Stimulated activated CD8-positive, alpha-beta memory T cell treated with anti-CD3 and anti-CD28 coated beads, Interleukin-4, amount 100 ng/mL, for 48 hours (primary cell): Measurements from ENCODE around the gene TMED3.

Experiments used
- DNase-seq: peaks from one replicate; pipeline ENCODE4 v3.0.0-alpha.2; 2020

Gene TMED3

DNA sequence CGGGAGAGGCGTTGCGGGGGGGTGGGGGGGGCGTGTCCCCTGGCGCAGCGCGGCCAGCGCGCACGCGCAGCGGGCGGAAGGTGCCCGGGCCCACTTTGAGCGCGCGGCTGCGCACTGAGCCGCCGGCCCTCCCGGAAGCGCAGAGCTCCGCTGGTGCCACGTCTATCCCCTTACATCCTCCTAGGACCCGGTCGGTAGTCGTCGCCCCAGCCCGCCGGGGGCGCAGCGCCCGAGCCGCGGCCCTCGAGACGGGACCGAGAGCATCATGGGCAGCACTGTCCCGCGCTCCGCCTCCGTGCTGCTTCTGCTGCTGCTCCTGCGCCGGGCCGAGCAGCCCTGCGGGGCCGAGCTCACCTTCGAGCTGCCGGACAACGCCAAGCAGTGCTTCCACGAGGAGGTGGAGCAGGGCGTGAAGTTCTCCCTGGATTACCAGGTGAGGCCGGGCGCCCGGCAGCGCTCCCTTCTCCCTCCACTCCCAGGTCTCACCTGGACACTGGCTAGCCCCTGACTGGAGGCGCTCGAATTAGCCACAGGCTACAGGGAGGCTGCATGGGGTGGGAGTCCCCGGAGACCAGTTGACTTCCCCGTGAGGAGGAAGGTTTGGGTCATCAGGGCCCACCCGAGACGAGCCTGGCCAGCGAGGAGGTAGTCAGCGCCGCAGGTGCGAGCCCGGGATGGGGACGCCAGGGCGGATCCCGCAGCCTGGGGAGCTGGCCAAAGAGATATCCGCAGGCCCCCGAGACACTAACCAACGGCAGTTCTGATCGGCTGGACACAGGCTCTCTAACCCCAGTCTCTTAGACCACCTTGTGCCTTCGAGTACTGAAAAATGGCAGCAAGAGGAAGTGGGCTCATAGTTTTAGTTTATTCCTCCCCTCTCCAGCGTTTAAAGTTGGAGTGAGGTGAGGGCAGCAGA, at the start of gene TMED3:
TMED3 (plus strand) TSS at position 128 of the 916 bp plus-strand sequence; CDS start at position 266, 138 bp downstream.
- peak; percentile 85 for DNase-seq

DNA sequence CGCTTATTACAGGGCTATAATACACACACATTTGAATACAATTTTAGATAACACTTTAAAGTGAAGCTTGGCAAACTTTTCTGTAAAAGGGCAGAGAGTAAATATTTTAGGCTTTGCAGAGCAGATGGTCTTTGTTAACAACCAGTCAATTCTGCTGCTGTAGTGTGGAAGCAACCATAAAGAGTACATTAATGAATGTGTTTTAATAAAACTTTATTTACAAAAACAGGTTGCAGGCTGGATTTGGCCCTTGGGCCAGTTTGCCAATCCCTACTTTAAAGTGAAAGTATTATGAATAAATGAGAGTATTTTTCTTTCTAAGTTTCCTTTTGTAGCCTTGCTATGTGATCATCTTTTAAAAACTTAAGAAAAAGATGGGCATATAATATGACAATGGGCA, 49.1 kb upstream of the TMED3 start:
- DNase-seq = no peak

DNA sequence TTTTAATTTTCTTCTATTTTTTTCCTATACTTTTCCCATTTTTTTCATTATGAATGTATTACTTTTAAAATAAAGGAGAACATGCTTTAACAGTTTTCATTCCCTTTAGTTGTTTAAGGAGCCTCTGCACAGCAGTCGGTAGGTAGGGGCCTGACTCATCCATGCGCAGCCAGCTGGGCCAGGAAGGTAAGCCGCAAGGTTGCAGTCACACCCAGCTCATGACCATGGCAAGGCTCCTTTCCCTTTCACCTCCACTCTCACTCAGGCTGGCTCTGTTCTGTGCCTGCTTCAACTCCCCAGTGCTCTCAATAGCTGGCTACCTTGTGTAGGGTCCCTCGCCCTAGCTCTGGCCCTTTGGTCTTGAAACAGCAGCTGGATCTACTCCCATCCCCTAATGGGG, 45.7 kb upstream of the TMED3 start:
- no peak for DNase-seq

DNA sequence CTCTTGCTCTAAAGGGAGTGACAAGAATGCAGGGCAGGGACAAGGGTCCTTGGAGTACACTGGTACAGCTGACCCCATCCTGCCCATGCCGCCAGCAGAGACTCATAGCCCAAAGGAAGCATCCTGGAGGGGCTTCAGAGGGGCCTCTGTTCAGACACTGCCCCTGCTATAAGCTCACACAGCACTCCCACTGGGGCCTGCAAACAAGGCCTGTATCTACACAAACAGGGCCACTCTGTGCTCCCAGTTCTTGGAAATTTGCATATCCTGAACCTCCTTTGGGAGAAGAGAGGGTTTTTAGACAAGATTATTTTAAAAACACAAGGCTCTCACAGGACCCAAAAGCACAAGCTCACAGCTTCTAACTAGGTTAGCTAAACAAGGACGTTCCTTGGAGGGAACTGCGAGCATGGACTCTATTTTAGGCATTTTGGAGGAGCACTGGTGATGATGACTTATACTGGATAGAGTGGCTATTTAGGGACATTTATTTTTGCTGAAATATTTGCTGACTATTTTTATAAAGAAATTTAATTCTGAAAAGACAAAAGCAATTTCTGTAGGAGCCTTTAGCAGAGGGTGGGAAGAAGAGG, 44.8 kb upstream of the TMED3 start:
- DNase-seq = no peak

- DNase-seq = no peak
These were observed 28.3 kb upstream of the TMED3 start, which contains the start of gene ANKRD34C for GRCh38 chr15:79282371-79283251. ANKRD34C (plus strand) TSS chr15:79282722; CDS start chr15:79293285, 10,563 bp downstream.

- DNase-seq = peak; percentile 65
These were observed 27.5 kb upstream of the TMED3 start for GRCh38 chr15:79283252-79284048.

DNA sequence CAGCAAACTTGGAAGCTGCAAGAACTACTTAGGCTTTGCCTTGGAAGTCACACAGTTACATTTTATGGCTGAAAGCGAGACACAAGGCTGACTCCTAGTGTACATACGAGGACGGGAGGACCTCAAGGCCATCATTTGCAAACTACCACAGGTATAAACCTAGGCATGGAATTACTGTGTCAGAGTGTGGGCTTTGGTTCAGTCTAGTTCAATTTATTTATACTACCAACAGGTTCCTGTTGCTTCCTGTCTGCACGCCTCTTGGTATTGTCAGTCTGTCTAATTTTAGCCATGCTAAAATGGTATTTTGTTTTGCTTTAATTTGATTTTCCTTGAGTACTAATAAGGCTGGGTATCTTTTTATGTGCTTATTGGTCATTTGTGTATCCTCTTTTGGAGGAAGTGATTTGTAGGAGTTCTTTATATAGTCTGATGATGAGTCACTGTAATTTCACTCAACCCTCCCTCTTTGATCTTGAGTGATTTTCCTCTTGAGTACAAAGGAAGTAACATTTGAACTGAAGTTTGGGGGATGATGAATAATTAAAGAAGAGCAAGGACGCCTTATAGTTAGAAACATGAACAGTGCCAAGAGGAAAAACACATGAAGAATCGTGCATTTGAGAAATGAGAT, 20.2 kb upstream of the TMED3 start:
- DNase-seq = no peak

GRCh38 chr15:79292011-79292410, 18.9 kb upstream of the TMED3 start:
- DNase-seq = no peak

- DNase-seq = no peak
These were observed 16.8 kb upstream of the TMED3 start for GRCh38 chr15:79294075-79294474.

DNA sequence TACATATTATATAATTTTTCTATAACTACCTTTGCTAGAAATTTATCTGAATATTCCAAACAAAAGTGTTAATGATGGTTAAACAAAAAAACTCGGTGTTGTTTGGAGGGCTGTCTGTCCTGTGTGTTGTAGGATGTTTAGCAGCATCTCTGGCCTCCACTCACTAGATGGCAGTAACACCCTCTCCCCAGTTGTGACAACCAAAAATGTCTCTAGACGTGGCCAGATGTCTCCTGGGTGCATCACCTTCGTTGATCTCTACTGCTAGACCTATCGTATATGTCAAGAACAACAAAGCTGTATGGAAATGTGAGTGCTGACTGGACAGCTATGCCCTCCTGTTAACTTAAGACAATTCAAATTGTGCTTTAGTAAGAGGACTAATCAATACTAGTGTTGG, 14.3 kb upstream of the TMED3 start:
- DNase-seq = no peak

DNA sequence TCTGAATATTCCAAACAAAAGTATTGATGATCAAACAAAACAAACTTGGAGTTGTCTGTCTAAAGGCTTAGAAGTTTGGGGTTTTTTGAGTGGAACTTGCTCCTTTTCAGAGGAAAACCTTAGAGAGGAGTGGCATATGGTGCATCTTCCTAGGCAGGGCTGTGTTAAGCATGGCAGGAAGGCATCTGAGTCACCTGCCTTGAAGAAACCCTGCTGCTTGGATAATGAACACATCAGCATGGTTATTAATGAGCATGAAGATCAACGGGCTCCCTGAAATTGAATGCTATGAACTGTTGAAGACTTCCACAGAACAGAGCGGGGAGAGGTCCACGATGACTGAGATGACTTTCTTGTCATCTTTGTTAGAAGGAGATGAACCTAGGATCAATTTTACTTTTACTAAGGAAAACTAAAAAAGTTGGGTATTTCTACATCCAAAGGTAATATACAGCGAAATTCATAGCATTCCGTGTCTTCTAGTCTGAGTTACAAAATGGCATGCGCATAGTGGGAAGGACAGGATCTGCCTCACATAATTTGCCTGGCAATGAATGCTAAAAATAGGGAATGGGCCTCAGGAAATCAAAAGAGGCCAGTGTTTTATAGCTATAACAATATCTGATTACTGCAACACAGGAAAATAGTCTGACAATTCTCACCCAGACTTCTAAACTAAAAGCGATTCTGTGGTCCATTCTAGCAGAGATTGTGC, 11.6 kb upstream of the TMED3 start:
- no peak for DNase-seq

DNA sequence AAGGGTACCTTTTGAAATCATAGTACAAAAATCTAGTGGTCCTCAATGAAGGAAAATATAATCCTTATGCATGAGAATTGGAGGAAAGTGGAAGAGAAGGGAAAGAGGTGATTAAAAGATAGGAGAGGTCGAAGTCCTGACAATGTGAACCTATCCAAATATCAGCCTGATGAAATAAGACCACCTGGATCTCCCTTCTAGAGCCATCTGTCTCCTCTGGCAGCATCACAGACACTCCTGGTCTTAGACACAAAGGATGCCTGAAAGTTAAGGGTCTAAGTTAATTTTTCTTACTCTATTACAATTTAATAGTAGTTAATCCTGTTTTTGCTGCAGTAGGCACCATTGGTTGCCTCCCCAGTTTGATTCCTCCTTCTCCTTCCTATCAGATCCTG, 11.1 kb upstream of the TMED3 start:
- DNase-seq = no peak

DNA sequence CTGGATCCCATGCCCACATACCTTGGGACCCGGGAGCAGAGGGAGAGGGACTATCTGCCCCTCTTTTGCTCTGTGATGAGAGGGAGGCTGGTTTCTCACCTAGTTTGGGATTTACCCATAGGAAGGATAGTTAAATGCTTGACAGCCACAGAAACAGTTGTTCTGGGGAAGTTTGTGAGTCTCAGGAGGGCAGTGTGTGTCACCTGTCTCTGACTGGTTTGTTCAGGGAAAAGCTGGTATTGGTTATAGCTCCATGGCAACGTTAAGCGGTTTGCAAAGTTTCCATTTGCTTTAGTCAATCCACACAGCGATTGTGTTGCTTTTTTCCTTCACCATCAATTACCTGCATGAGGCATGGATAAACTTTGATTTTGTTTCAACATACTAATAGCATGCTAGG, 3.7 kb upstream of the TMED3 start:
- DNase-seq = no peak

GRCh38 chr15:79308874-79309273, 2.0 kb upstream of the TMED3 start:
- no peak for DNase-seq

DNA sequence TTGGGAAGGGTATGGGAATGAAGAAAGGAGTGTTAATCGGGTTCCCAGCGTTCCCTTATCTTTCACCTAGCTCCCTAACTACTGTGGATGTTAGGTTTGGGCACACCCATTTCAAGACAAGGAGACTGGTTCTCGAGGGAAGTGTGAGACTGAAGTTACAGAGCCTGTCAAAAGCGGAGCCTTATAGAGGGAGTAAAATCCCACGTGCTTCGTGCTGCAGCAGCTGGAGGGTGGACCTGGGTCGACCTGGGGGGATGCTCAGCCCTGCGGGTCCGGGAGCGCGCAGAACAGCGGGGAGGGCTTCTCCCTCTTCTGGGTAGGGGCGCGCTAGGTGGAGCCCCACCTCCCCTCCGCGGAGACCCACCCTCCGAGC, 314 bp upstream of the TMED3 start:
- DNase-seq = no peak

- DNase-seq = no peak
These were observed 1.1 kb downstream of the TMED3 start for GRCh38 chr15:79311901-79312553.

DNA sequence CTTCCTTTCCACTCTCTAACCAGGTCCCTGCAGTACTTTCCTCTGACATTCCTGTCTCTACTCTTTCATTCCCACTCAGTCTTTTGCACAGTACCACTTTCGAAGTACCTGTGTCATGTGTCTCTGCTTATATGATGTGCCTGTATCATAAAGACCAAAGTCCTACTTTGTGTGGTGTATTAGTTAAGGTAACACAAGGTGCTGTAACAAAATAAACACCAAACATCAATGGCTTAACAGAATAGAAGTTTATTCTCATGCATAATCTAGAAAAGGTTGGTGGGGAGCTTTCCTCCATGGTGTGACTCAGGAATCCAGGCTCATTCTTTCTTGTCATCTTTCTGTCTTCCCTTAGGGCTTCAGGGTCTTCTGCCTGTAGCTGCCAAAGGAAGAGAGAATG, 3.3 kb downstream of the TMED3 start:
- no peak for DNase-seq

GRCh38 chr15:79314811-79315210, 3.9 kb downstream of the TMED3 start:
- DNase-seq = no peak

DNA sequence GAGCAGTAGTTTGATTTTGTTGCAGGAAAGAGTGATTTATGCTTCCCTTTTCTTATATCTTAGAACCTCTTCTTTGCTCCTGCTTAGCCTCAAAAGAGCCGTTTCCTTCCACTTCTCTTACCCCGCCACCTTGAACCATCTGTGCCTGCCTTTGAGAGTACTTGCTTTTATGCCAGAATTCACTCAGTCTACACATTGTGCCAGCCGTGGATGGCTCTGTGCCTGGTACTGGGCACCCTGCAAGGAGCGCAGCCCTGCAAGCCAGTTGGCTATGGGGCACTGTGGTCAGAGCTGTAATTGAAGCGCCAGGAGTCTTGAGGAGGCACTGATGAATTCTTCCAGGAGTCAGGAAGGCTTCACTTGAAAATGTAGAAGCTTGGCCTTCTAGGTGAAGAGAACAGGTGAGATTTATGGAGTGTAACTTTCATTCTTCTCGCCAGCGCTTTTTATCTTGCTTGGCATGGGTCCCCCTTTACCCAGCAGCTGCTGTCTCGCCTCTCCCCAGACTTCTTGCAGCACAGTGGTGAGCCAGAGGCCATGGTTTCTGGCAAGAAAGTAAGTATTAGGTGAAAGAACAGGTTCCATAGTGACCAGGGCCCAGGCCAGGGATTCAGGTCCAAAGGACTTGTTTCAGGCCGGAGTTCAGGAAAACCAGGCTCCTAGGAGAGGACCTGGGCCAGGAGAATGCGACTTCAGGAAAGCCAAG, 4.9 kb downstream of the TMED3 start:
- DNase-seq = no peak

- no peak for DNase-seq
These were observed 6.0 kb downstream of the TMED3 start for GRCh38 chr15:79316864-79317263.
